SKM-1 (cell line): Measurements from ENCODE around the gene ME1.
"Not testable (repeated sequence)": the region's sequence is repeated elsewhere in the genome, so short reads cannot be mapped to it uniquely, and the experiment has no call there.

ENCODE experiments used
- DNase-seq: peaks from one replicate; lab custom pipeline; 2025; ENCODE audit not compliant: unreplicated experiment; lab: John Stamatoyannopoulos, UW

The ME1 gene

DNA sequence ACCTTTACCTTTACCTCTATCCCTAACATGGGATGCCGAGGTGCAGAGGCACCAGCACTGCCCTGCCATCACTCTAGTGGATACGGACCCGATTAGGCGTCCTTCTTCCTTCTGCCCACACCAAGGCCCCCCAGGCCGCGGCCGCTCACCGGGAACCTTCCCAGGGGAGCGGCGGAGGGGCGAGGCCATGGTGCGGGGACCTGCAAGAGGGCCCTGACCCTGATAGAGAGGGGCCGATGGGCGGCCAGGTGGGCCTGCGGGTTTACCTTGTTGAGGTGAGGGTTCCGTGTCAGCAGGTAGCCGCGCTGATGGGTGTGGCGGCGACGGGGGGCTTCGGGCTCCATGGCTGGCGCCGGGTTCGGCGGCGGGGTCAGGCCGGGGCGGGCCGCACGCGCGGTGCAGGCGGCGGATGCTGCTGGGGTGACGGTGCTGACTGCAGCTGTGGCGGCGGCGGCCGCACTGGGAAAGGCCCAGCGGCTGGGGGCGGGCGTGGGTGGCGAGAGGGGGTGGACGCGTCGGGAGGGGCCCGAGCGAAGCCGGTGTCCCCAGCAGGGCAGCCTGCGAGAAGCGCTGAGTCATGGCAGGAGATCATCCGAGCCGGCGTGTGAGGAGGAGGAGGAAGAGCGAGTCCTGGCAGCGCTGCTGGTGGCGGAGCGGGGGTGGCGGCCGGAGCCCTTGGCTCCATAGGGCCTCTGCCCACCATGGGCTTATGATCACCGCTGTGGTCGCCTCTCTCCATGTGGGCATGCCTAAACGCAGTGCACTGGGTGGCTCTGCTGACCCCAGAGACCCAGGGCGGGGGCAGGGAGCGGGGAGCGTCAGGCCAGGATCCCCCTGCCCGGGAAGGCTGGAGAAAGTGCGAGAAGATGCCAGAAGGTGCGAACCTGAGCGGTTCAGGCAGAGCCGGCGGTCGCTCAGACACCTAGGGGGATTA is at the start of gene ME1:
ME1 (minus strand) TSS at position 441 of the 934 bp plus-strand sequence; CDS start at position 344, 97 bp downstream.
- no peak for DNase-seq

DNA sequence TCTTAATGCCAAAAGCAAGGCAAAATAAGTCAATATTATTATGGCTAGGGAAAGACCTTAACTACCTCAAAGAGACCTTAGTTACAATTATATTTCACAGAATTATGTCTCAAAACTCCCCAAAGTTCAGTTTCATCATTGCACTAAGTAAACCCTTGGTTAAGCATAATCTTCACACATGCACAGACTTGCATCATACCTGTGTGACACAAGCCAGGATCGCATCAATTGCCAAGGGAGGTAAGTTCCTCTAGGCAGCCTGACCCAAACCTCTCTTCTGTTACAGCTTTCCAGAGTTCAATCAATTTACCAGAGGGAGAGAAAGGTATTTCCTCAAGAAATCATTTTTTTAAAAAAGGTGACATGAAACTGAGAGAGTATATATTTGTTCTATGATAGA is 49.6 kb upstream of the ME1 start:
- DNase-seq, result no peak

DNA sequence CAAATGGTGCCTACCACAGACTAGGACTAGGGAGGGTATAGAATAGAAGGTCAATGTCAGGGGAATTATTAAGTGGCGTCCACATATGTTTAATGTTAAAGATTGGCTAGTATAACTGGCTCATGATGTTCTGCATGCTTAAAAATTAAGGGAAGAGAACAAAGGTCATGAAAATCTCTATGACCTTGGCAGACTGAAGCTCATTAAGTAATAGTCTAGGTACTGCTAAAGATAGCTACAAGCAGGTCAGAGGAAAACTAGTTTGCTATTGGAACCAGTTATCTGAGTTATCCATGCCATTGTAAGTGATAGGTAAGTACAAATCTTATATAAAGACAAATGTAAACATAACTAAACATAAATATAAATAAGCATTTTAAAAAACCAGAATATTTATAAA is 48.5 kb upstream of the ME1 start:
- no peak for DNase-seq

GRCh38 chr6:83476971-83477370 is 46.1 kb upstream of the ME1 start:
- DNase-seq, result no peak

DNA sequence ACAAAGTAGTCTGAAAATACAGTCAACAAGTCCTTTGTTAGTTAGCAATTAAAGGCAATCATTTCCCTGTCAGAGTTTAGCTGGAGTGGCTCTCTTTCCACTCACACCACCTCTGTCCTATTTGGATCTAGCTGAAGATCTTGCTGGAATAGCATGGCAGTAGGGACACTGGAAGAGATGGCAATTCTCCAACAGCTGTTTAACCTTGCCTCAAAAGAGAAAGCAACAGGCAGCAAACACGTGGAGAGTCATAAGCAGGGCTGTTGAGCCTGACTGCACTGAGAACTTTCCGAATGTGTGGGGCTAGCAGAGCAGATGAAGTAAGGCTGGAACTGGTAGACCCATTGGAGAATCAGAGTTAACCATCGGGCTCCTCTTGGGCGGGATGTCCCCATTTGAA is 43.5 kb upstream of the ME1 start:
- no peak for DNase-seq

GRCh38 chr6:83472767-83473166 is 41.9 kb upstream of the ME1 start:
- no peak for DNase-seq

GRCh38 chr6:83470587-83470986 is 39.7 kb upstream of the ME1 start:
- no peak for DNase-seq

- DNase-seq, result no peak
Observed at GRCh38 chr6:83470001-83470400, 39.1 kb upstream of the ME1 start.

GRCh38 chr6:83467620-83468036 is 36.8 kb upstream of the ME1 start:
- peak; percentile 70 for DNase-seq

GRCh38 chr6:83466328-83466727 is 35.5 kb upstream of the ME1 start:
- DNase-seq, result no peak

- DNase-seq, result no peak
Observed at GRCh38 chr6:83464381-83465140, 33.7 kb upstream of the ME1 start.

DNA sequence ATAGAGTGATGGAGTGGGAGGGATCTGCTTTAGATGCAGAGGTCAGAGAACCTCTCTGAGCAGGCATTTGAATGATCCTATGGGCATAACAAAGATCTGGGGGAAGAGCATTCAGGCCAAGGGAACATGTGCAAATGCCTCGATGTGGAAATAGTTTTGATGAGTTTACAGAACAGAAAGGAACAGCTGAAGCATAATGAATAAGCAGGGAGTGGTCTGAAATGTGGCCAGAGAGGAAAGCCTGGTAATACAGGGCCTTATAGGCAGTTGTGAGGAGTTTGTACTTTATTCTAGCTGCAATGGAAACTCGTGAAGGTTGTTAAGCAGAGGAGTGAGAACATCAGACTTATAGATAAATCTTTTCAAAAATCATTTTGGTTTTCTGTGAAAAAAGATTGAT is 33.0 kb upstream of the ME1 start:
- no peak for DNase-seq

GRCh38 chr6:83462524-83462923 is 31.7 kb upstream of the ME1 start:
- no peak for DNase-seq

DNA sequence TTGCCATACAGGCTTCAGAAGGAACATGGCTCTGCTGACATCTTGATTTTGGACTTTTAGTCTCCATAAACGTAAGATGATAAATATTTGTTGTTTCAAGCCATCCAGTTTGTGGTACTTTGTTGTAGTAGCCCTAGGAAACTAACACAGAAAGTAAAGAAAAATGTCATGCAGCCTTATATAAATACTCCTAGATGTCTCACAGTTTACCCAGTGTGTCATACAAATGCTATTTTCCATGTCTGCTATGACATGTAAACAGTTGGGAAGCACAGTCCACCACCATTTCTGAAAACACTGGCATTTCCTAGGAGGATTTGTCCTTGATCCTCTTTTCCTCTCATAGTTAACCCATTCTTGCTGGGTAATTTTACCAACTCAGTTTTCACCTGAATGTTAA is 30.6 kb upstream of the ME1 start:
- no peak for DNase-seq

GRCh38 chr6:83459663-83460062 is 28.8 kb upstream of the ME1 start:
- DNase-seq, result no peak

GRCh38 chr6:83450015-83450414 is 19.2 kb upstream of the ME1 start:
- DNase-seq, result not testable (repeated sequence)

- not testable (repeated sequence) for DNase-seq
Observed at GRCh38 chr6:83444086-83444699, 13.3 kb upstream of the ME1 start.

DNA sequence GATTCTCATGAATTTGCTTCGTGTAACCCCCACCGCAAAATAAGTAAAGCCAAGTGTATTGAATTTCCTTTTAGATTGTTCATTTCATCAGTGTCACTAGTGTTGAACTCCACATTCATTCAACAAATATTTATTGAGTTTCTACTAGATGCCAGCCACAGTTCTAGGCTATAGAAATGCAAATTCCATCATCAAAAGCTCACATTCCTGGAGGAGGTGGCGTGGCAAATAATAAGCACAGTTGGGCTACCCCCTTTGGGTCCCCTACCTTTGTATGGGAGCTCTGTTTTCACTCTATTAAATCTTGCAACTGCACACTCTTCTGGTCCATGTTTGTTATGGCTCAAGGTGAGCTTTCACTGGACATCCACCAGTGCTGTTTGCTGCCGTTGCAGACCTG is 12.7 kb upstream of the ME1 start:
- no peak for DNase-seq

- DNase-seq, result peak; percentile 28
Observed at GRCh38 chr6:83442752-83443151, 11.9 kb upstream of the ME1 start.

DNA sequence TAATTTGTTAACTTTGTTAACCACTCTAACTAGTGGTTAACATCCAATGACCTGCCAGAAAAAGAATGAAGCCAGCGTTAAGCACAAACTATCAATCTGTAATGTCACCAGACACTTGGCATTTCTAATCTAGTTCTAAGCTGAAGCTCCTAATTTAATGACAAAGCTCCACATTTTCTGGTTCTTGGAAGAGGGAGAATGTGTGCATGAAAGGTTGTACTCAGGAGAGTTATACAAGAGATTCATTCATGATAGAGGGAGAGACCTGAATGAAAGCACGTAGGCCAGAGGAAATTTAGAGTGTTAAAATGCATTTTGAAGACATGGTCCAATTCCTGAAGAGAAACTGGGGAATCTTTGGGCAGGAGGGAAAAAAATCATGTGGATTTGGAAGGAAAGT is 8.3 kb upstream of the ME1 start:
- DNase-seq, result no peak

GRCh38 chr6:83436674-83437073 is 5.8 kb upstream of the ME1 start:
- DNase-seq, result no peak

GRCh38 chr6:83433177-83433576 is 2.3 kb upstream of the ME1 start:
- DNase-seq, result no peak
